GM21619 (cell line): ENCODE results near the gene GDA.

Experiments
- ATAC-seq: cut with Tn5 transposase; IDR thresholded peaks from one replicate; pipeline ENCODE4 v1.9.1; 2021; ENCODE audit not compliant: unreplicated experiment

Gene GDA

DNA sequence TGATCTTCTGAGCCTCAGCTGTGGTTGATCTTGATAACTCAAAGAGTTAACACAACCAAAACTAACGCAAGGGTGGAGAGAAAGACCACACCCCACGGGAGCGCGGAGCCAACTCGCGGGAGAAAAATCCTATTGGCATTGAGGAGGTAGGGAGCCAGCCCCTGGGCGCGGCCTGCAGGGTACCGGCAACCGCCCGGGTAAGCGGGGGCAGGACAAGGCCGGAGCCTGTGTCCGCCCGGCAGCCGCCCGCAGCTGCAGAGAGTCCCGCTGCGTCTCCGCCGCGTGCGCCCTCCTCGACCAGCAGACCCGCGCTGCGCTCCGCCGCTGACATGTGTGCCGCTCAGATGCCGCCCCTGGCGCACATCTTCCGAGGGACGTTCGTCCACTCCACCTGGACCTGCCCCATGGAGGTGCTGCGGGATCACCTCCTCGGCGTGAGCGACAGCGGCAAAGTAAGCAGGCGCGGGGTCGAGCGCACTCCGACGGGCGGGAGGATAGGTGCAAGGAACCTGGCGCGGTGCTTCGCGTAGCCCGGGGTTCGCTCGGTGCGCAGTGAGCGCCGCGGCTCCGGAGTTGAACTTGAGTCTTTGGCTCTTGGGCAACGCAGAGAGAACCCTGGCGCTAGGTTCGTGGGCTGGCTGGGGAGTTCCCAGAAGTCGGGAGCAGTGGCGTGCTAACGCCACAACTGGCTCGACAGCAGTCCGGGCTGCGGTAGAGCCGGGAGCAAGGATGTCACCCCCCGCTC, at the start of gene GDA:
TSS of gene GDA (plus strand) at position 210 of the 745 bp plus-strand sequence. CDS start at position 330, 120 bp downstream.
- no peak for ATAC-seq

DNA sequence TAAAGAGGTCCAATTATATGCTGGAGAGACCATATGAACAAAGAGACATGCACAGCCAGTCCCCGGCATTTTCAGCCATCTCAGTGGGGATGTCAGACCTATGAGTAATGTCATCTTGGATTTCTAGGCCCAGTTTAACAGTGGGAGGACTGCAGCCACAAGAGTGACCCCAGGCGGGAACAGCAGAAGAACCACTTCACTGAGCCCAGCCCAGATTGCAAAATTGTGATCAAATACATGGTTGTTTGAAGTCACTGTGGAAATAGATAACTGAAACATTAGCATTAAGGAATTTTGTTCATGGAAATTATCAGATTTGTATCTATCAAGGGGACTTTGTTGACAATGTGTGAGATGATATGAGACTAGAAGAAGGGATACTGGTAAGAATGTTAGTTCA, 46.7 kb upstream of the GDA start:
- ATAC-seq, result no peak

DNA sequence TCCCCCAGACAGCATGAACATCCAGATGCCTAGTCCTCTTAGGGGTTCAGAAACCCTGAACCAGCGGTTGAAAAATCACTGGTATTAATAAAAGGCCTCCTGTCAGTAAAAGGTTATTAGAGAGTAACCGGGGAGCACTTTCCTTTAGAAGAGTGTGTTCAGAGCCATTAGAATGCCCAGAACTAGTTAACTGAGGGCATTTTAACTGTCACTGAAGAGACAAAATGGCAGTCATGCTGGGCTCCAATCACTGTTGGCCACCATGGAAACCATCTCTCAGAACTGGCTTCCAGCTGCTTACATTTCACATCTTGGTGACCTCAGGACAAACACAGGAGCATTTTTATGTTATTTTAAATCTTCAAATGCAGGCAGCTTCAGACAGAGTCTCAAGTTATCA, 36.2 kb upstream of the GDA start:
- no peak for ATAC-seq

DNA sequence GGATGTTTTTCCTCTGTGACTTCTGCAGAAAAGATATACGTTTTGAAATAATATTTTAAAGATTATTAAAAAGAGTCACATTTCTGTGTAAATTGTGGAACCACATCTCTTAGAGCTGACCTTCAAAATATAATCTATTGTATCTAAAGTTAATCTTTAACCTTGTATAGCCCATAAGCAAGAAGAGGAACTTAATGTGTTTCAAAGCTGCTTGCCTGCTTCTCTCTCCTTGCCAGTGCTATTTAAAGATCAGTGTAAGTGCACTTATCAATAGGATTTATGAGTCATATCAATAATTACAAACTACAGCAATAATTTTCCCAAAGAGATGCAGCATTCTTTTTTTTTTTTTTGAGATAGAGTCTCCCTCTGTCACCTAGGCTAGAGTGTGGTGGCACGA, 29.4 kb upstream of the GDA start:
- ATAC-seq, result peak; percentile 55

DNA sequence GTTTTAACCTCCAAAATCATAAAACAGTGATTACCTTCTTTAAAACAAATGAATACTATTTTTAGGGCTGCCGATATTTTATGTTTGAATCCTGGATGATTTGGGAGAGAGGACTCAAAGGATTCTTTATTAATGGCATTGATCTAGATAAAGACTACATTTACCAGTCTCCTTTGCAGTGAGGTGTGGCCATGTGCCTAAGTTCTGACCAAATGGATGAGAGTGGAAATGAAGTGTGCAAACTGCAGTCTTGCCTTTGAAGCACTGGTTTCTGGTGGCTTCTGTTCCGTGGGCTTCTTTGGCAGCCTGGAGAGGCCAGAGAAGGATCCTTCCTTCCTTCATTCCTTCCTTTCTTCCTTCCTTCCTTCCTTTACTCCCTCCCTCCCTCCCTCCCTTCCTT, 24.3 kb upstream of the GDA start:
- no peak for ATAC-seq

DNA sequence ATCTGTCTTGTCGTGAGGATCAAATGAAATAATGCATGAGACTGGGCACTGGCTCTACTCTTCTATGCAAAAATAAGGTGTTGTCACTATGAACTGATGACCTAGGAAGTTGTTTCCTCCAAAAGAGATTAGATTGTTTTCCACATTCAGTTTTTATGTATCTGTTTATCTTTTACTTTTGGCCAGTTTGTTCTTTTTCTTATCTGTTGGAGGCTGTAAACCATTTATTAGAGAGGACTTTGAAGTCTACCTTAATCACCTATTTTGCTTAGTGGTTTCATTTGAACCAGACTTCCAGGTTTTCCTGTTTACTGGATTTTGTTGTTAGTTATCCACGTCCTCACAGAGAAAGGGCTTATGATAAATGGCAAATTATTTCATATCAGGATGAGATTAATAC, 21.5 kb upstream of the GDA start:
- no peak for ATAC-seq

DNA sequence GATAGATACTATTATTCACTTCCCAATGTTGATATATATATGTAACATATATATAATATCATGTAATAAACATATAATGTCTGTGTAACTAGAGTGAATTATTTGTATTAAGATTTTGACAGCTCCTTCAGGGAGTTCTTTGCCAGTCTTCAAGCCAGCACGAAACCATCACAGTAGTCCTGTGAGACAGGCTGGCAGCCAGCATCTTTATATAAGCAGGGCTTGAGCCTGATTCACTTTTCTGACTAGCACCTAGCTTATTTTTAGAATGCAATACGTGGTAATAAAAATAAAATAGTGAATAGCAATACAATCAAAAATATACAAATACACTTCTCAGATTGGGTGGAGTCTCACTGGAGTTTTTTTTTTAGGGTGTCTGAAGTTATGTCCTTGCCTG, 20.7 kb upstream of the GDA start:
- ATAC-seq, result no peak

DNA sequence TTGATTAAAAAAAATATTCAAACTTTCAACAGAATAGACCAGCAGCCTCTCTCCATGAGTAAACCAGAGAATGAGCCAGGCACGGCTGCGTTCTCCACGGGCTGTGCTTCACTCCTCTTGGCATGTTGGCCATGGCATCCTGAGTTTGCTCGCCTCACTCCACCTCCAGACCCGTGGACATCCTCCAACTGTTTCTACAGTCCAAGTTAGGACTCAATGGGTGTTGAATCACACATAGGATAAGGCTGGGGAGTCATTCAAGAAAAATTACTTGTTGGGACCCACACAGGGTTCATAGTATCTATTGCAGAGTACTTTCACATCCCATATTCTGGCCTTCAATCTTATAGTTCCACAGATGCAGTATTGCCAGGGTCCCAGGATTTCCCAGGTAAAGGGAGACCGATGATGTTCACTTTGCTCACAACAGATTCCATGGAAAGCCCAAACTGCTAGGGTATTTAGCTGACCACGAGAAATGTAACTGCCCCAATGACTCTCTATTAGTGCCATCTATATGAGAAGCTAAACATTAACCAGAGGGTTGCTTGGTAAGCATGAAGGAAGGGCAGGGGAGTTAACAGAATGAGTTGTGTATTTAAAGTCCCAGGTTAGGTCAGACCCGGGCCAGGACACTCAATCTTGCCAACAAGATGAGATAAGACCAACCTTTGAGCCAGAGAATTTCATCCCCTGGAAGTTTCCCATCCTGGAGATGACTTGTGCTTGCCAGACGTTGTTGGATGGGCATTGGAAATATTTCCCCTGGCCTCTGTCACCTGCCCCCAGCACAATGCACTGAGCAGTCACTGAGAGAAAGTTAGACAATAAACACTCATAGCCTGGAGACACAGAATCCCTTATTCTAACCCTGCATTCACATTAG, 19.7 kb upstream of the GDA start:
- ATAC-seq, result no peak

DNA sequence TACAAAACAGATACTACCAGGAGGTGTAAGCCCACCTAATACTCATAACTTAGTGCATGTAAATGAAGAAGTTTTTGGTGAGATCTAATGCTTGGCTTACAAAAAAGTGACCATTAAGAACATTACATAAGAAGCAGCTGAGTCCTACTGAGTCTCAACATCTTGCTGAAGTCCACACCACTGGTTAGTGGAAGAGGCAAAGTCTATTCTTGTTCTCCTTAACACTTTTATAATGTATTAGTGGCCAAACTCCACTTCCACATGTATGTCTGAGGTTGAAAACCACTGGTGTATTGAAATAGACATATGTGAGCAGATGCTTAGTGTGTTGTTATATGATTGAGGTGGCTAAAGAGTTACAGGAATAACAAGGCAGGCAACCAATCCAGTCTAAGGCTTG, 18.9 kb upstream of the GDA start:
- no peak for ATAC-seq

DNA sequence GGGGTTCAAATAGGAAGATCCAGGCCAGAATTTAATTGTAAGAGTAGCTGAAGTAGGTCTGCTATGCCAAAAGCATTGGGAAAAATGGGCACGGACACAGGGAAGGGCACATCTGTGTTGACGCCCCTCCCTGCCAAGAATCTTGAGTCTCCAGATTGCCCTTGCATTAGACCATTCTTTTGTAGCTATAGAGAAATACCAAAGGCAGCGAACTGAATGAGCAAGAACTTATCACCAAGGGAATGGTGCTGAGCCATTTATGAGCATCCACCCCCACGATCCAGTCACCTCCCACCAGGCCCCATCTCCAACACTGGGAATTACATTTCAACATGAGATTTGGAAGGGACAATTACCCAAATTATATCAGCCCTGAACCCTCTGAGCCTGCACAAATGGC, 18.0 kb upstream of the GDA start:
- ATAC-seq, result no peak

DNA sequence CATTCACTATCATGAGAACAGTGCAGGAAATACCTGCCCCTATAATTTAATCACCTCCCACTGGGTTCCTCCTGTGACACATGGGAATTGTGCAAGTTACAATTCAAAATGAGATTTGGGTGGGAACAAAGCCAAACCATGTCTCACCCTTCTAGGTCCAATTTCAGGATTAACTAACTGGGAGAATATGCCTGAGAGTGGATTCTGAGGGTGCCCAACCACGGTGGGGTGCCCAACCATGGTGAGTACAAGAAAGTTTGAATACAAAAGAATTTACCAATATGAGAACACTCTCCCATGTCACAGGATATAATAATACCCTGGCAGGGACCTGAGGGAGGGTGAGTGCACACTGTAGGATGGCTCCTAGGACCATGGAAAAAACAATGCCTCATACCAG, 17.2 kb upstream of the GDA start:
- ATAC-seq, result no peak

DNA sequence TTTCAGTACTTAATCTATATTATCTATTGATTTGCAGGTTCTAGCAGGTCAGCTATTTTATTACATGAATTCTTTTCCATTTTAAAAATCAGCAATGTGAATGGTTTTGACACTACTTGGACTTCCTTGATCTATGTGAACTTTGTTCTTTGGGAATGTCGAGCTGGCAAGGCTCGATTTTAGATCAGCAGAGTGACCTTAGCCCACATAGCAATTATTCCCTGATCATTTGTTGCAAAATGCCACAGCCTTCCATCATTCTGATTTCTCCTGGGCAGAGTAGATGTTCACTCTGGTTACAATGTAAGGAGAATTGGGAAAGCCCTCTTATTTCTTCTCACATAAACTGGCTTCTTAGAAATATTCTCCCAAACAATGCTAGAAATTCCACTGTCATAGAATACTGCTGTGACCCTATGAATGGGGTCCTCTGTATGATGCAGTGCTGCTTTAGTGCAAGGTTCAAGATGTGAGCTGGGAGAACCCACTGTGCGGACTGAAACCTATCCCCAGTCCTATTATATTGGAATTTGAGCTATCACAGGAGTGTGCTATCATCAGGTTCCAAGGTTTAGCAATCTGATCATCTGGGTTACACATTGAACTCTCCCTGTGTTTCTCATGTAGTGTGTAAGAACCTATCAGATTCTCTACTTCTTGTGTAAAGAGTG, 15.7 kb upstream of the GDA start:
- no peak for ATAC-seq

DNA sequence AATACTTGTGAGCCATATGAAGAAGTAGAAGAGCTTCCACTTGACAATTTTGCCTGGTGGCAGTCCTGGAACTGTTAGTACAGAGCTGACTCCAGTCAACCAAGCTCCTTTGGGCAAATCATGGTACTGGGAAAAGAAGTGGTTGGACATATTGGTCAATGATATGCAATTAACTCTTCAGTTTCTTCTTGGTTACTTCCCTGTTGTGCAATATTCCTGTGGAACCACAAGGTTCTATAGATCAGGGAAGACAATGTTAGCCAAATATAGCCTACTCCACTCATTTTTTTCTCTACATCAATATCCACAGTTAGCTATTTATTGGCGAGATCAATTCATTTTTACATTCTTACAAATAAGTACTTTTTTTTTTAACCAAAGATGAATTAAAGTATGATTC, 14.4 kb upstream of the GDA start:
- ATAC-seq, result no peak

DNA sequence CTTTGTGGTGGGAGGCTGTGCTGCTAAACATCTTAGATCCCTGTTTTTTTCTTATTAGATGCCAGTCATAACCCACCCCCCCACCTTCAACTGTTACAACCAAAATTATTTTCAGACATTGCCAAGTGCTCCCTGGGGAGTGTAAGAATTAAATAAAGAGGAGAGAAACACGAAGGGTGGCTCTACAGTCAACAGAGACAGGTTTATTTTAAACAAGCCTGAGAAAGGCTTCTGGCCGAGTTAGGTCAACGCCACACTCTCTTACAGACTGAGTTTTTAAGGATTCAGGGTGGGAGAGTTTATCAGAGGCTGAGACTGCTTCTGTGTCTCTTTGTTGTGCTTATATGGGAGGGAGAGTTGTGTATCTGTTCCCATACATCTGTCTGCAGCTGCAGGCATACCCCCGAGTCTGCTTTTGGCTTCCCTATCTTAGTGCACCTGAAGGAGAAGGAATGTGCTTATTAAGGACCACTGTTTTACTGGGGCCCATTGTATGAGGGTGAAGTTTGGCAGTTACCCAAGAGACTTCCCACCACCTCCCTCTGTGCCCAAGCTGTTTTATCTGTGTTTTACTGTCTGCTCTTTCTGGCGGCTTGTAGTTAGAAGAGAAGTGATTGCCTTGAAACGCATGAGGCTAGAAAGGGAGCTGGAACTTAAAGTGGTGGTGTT, 11.4 kb upstream of the GDA start:
- no peak for ATAC-seq

DNA sequence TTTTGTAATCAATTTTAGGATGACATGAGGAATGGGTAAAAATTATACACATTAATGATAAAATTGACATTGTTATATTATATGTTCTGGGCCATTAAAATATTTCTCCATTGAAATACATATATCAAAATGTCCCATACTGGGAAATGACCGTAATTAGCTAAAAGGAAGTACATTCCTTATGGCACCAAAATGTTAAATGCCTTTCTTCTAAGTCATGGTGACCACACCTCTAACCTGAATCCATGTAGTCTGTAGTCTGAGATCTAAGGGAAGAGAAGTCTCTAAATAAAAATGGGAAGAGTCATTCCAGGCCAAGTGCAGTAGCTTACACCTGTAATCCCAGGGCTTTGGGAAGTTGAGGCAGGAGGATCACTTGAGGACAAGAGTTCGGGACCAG, 10.0 kb upstream of the GDA start:
- no peak for ATAC-seq

DNA sequence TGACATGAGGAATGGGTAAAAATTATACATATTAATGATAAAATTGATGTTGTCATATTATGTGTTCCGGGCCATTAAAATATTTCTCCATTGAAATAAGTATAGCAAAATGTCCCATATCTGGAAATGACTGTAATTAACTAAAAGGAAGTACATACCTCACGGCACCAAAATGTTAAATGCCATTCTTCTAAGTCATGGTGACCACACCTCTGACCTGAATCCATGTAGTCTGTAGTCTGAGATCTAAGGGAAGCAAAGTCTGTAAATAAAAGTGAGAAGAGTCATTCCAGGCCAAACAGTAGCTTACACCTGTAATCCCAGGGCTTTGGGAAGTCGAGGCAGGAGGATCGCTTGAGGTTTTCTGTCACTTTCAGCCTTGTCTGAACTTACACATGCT, 8.7 kb upstream of the GDA start:
- ATAC-seq, result no peak

DNA sequence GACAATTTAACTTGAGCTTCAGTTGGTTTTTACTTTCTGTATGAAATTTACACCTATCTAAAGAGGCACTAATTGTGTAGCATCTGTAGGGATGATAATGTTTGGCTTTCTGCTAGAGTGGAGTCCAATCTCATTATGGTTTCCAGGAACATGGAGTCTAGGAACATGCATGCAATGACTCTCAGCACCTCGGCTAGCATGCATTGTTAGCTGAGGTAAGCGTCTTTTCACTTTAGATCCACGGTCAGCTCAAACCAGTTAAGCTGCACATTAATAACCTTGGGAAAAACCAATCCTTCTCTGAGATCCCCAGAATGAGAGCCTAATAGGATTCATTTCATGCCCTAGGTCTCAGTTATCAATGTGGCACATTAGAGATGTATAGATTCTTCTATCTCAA, 7.8 kb upstream of the GDA start:
- no peak for ATAC-seq

DNA sequence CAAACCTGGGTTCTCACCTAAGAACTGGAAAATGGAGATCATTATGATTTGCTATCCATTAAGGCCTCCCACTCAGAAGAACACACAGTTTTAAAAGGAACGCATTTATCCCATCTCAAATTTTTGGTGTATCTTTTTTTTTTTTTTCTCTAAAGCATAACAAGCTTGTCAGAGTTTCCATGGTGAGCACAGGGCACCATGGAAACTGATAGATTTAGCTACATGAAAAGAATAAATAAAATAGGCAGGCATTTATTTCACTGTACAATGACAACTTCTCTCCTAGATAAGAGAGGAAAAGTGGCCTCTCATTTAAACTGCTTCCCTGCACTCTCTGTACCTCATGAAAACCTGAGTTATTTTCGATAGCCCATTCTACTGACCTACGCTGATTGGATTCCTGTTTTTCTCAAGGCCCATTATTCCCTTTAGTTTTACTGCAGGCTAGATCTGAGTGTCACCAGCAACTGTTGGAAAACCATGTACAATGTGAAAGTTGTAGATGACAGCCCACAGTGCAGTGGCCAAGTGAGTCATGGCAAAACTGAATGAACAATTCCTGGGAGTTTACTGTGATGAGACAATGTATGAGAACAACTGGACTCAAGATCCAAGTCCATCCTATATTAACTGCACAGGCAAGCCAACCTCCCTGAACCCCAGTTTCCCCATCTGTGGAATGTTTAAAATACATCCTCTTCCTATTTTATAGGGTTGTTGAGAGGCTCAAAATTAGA, 4.3 kb upstream of the GDA start:
- ATAC-seq, result no peak

DNA sequence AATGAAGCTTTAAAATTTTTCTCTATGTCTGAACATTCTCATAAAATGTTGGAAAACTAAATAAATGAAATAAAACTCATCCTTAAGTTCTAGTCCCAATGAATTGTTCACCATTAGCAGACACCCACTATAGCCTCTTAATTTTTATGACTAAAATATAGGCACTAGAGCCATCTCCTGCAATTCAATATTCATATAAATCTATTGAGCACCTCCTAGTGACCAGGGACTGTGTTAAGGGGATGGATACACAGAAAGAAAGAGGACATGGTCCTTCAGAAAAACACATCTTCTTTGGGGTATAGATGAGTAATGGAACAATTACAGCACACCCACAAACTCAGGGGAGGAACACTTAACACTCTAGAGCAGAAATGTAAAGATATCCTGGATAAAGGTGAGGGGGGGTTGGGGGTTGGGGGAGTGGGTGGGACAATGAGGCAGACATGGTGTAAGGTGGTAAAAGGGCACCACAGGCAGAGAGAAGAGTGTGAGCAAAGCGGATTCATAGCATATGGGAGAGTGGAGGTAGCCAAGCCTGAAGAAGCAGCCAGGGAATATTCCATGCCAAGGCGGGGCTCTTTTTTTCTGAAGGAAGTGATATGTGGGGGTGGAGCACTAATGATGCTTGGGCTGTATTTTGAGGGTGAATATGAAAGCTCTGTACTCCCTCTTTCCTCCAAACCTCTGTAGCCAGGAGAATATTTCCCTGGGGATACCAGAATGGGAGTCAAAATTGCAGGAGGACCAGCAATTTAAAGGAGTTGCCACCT, 3.3 kb upstream of the GDA start:
- ATAC-seq, result no peak

DNA sequence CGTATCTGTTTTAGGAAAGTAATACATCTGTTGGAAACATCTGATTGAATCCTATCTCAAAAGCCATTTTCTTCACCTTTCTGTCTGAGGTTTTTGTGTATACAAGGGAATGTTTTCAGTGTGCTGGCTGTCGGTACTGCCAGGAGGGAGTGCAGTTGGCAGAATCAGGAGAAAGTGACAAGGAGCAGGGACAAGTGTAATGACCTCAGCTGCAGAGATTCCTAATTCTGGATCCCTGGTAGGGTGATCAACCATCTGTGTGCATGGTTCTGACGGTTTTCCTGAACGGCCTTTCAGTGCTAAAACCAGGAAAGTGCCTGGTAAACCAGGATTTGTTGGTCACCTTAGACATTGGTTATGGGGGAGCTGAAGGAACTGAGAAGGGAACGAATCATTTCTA, 1.6 kb upstream of the GDA start:
- ATAC-seq, result no peak
